Stimulated activated CD8-positive, alpha-beta memory T cell treated with anti-CD3 and anti-CD28 coated beads, Interleukin-4, amount 100 ng/mL, for 48 hours (primary cell): ENCODE measurements around the gene COL4A2.

Experiments
- DNase-seq: peaks from one replicate; pipeline ENCODE4 v3.0.0-alpha.2; 2020

The COL4A2 gene

DNA sequence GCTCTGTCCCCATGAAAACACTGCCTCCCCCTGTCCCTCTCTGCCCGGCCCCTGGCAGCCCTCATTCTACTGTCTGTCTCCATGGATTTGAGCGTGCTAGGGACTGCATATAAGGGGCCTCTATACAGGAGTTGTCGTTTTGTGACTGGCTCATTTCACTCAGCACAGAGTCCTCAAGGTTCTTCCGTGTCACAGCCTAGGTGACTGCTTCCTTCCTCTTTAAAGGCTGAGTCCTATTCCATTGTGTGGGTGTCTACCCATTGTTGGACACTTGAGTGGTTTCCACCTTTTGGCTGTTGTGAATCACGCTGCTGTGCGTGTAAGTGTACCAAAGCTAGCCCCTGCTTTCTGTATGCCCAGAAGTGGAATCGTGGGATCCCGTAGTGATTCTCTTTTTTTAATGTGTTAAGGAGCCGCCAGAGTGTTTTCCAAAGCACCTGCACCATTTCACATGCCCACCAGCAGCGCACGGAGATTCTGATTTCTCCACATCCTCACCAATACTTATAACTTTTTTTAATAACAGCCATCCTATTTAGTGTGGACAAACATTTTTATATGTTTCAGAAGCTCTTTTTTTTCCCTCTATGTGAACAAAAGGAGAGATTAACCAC, 116.7 kb downstream of the COL4A2 start:
- DNase-seq: no peak

- DNase-seq: no peak
Observed at GRCh38 chr13:110424569-110425443, 117.7 kb downstream of the COL4A2 start.

DNA sequence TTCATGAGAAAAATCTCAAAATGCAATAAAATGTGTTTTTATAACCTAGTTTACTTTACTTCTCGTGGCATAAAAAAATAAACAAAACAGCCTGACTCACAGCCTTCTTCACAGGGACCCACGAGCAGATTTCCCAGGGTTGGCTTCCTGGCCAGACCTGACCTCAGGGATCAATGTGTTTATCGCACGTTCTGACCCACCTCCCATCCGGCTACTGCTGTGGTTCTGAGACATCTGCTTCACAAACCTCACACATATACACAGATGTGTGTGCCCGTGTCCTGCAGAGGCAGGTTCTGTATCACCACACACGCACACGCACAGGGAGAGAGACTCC, 118.3 kb downstream of the COL4A2 start:
- no peak for DNase-seq

DNA sequence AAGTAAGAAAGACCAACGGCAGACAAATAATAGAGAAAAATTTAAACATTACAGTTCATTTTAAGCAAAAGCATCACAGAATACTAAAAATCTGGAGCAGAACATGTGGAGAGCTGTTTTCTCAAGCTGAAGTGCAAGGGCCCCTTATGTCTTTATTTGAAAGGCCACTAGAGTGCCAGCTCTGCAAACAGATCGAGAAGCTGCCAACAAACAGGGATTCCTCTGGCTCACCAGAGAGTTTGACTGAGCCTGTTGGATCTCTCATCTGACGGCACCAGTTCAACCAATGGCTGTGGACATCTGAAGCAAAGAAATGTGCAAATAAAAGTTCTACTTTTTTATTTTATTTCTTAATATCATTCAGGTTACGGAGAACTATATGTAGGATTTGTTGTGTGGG, 119.7 kb downstream of the COL4A2 start:
- no peak for DNase-seq

DNA sequence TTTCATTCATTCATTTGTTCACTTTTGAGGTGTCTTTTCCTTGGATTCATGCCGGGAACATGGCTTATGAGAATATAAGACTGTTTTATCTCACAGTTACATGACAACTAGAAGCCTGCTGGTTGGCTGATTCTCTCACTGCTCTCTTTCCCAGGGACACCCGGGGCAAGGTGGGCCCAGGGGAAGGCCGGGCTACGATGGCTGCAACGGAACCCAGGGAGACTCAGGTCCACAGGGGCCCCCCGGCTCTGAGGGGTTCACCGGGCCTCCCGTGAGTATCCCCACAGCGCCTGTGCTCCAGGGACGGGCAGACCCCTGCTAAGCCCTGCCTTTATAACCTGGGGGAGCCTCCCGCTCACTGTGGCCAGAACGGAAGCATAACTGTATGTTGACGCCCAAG, 121.2 kb downstream of the COL4A2 start:
- no peak for DNase-seq

GRCh38 chr13:110430391-110431336, 123.6 kb downstream of the COL4A2 start:
- no peak for DNase-seq

- DNase-seq: no peak
Observed at GRCh38 chr13:110431425-110432294, 124.6 kb downstream of the COL4A2 start.

GRCh38 chr13:110432522-110432921, 125.4 kb downstream of the COL4A2 start:
- no peak for DNase-seq

GRCh38 chr13:110433014-110433413, 125.9 kb downstream of the COL4A2 start:
- DNase-seq: no peak

DNA sequence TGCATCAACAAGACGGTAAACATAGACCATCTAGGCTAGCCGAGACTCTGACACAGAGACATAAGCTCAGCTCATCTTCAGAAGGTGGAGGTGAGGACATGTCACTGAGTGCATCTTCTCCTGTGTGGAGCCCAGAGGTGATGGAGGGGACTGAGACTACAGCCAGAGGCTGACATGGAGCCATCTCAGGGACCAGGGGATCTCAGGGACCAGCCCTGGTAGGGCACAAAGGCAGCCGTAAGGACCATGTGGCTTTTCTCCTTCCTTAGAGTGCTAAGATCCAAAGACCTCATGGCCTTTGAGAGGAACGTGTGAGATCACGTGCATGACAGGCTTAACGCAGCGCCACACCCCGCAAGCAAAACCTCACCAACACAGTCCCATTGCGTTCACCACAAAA, 127.5 kb downstream of the COL4A2 start:
- DNase-seq: no peak

GRCh38 chr13:110435331-110435730, 128.2 kb downstream of the COL4A2 start:
- DNase-seq: no peak

DNA sequence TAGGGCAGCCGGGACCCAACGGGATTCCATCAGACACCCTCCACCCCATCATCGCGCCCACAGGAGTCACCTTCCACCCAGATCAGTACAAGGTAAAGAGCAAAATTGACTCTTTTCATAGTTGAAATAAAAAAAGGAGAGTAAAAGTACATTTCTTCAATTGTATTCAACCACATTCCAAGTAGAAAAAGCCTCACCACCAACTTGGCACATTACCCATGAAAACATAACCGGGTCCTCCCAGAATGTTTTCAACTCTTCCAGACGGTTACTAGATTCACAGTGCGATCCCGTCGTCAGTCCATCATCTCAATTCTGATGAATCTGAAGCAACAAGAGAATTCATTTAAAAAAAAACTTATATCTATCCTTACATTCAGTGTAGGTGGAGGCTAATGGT, 129.2 kb downstream of the COL4A2 start:
- DNase-seq: no peak

DNA sequence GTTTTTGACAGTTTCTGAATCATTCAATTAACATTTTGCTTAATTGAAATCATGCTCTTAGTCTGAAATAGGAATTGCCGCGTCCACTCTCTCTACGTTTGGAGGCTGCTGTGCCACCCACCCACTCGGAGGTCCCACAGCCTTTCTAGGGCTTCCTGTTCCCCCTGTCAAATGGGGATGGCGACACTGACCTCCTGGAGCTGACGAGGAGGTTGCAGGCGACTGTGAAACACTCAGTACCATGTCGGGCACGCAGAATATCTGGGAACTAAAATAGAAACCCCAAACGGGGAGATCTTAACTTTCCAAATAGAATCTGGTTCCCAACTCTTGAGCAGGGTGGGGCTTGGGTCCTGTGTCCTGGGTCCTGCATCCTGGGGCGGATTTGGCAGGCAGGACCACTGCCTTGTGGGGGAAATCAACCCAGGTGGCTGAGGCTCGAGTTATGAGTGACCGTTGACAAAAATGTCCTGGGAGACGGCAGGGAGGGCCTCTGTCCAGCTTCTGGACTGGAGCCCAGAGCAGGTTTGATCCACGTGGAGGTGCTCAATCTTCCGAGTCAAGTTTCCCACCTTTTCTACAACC, 129.8 kb downstream of the COL4A2 start:
- DNase-seq: no peak

DNA sequence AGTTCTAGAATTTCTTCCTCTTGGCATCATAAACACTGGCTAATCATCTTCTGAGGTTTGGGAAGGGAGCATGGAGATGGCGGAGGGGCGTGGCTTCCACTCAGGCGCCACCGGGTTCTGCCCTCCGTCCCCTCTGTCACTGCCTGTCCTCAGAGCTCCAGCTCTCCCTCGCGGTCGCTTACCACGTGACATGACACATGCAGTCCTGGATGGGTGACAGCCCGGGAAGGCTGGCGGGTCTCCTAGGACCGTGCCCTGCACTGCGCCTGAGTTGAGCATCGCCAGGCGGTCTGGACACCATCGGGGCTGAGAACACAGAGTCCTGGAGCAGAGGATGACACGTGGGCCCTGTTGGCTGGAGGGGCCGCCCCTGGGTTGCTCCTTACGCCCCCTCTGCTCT, 131.1 kb downstream of the COL4A2 start:
- no peak for DNase-seq

DNA sequence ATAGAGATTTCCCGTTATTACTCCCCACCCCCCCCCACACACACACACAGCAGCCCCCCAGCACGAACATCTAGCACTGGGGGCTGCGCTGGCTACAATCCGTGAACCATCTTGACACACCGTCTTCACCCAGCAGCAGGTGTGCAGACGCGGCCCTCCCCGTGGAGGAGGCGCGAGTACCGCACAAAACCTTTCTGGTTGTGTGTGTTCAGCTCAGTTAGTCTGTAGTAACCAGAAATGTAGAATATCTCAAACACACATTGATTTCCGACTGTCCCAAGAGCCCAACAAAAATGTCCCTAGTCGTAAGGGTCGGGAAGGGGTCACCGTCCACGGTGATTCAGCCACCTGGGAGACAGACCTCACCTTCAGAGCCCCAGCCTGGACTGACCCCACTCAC, 131.7 kb downstream of the COL4A2 start:
- no peak for DNase-seq

GRCh38 chr13:110440946-110441731, 134.1 kb downstream of the COL4A2 start:
- DNase-seq: no peak

DNA sequence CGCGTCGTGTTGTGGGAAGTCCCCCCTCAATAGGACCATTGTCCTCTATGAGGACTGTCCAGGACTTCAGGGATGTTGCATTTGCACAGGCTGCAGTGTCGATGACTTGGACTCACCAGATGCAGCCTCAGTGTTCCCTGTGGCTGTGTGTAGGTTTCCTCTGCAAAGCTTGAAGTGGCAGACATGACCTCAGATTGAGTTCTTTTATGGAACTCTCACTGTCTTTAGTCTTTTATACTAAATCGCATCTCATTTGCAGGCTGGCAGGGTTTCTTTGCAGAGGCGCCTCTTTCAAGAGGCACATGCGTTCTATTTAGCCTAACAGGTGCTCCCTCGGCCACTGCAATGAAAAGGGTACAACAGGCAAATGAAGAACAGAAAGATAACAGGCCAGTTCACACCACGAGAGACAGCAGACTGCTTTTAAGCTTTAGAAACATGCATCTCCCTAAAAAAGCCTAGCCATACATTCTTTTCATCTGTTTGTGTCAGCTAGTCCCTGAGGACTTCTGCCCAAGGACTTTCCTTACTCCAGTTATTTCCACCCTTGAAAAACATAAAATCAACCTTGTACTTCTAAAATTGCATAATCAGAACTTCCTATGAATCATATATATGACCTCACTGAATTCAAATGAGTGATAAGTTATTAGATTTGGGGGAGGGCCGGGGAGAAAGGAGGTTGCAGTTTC, 136.0 kb downstream of the COL4A2 start:
- no peak for DNase-seq

GRCh38 chr13:110443622-110444225, 136.6 kb downstream of the COL4A2 start:
- DNase-seq: no peak

- no peak for DNase-seq
Observed at GRCh38 chr13:110444226-110444653, 137.2 kb downstream of the COL4A2 start.

- no peak for DNase-seq
Observed at GRCh38 chr13:110445183-110445582, 138.1 kb downstream of the COL4A2 start.
